ENCODE measurements around the gene GRAMD1C. TPM values are rescaled to one million over a fixed set of nuclear protein-coding genes. Genes with fewer than 3 reads are reported as not detected.

GRAMD1C gene
- total and polyA plus RNA-seq, 2 donors (not counting 3 experiments of a cell fraction or from before 2014, with no cell fraction given) = 7.0 to 24.0 TPM

DNA sequence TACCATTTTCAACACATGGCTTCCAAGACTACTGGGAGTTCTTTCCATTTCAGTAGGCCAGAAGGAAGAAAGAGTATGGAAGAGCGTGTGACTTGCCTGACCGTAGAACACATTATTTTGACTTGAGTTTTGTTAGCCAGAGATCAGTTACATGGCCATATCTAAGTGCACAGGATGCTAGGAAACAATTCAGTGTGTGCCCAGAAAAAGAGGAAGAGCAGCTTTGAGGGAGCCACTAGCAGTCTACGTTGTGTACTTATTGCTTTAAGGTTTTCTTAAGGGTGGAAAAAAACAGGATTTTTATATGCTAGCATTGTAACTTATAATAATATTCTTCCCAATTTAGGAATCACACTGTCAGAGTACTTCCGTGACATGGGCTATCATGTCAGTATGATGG is 44.1 kb upstream of the GRAMD1C start:
- no peaks in the 10 kb centered on the region for H3K9me3 ChIP-seq (replicated peaks; ENCODE audit: control insufficient read depth, insufficient read depth, low read length)
- no peak overlapping the region for H3K27ac ChIP-seq (ENCODE audit: insufficient read depth, low read depth, low read length)
- no peaks in the 10 kb centered on the region for H3K79me2 ChIP-seq (ENCODE audit: control insufficient read depth, insufficient read depth, low read length)
- no peaks in the 10 kb centered on the region for H4K20me1 ChIP-seq (replicated peaks; ENCODE audit: control insufficient read depth, extremely low read depth, insufficient read depth, low read length)
- no peak overlapping the region for H3K4me2 ChIP-seq (ENCODE audit: insufficient read depth, low read length)
- TF ChIP-seq POLR2A (IDR thresholded peaks at IDR 0.05; ENCODE audit: low read depth, low read length) = no peak
- TF ChIP-seq EZH2 (IDR thresholded peaks at IDR 0.05; ENCODE audit: borderline replicate concordance, low read depth, low read length, severe bottlenecking) = no peak
- no peak for TF ChIP-seq FOS (IDR thresholded peaks at IDR 0.05; ENCODE audit: borderline replicate concordance, insufficient read depth, low read length)
- TF ChIP-seq, protein P1, sequence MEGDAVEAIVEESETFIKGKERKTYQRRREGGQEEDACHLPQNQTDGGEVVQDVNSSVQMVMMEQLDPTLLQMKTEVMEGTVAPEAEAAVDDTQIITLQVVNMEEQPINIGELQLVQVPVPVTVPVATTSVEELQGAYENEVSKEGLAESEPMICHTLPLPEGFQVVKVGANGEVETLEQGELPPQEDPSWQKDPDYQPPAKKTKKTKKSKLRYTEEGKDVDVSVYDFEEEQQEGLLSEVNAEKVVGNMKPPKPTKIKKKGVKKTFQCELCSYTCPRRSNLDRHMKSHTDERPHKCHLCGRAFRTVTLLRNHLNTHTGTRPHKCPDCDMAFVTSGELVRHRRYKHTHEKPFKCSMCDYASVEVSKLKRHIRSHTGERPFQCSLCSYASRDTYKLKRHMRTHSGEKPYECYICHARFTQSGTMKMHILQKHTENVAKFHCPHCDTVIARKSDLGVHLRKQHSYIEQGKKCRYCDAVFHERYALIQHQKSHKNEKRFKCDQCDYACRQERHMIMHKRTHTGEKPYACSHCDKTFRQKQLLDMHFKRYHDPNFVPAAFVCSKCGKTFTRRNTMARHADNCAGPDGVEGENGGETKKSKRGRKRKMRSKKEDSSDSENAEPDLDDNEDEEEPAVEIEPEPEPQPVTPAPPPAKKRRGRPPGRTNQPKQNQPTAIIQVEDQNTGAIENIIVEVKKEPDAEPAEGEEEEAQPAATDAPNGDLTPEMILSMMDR (IDR thresholded peaks at IDR 0.05; ENCODE audit: extremely low read depth in 1 of 2, insufficient read depth in 1 of 2, low read depth in 1 of 2, low read length in 2 of 2) = no peak
- TF ChIP-seq GATA2 (IDR thresholded peaks at IDR 0.05; ENCODE audit: insufficient read depth, insufficient read length, low read depth, low read length) = no peak
- no peak for TF ChIP-seq JUN (IDR thresholded peaks at IDR 0.05; ENCODE audit: borderline replicate concordance, insufficient read depth, insufficient read length, low read depth)
- no peak for TF ChIP-seq POLR2AphosphoS5 (IDR thresholded peaks at IDR 0.05; ENCODE audit: insufficient read depth, low read depth, low read length)
- TF ChIP-seq, protein P2, sequence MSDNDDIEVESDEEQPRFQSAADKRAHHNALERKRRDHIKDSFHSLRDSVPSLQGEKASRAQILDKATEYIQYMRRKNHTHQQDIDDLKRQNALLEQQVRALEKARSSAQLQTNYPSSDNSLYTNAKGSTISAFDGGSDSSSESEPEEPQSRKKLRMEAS (IDR thresholded peaks at IDR 0.05; ENCODE audit: insufficient read depth, insufficient read length) = no peak
- TF ChIP-seq MYC (IDR thresholded peaks at IDR 0.05; ENCODE audit: low read depth, low read length) = no peak
- FAIRE-seq (no peak), DNase-seq (ENCODE audit: low read depth, low spot score) (no peak)
- H3K4me3 ChIP-seq (replicated peaks in 1 of 3; ENCODE audit: insufficient read depth in 1 of 3, low read depth in 1 of 3, low read length in 3 of 3) = no peak overlapping the region
- H2AFZ ChIP-seq (ENCODE audit: low read depth, low read length) = no peak overlapping the region
- ChIA-PET POLR2A (no interaction called here), CTCF (interaction anchor here (1.2 to 1.6 kb wide), 2 partner anchors 44 to 50 kb away, joined by 4 to 7 read pairs; partner anchors contain the start of gene GRAMD1C)
- peaks cover 21% of the 10 kb centered on the region for H3K4me1 ChIP-seq (ENCODE audit: control insufficient read depth, extremely low read depth, insufficient read depth, low read length)
- no peak overlapping the region for H3K9ac ChIP-seq (replicated peaks; ENCODE audit: extremely low read depth, insufficient read depth, low read length)
- intact Hi-C loops (cut with micrococcal nuclease) (no loop called here), dilution Hi-C loops (cut with MboI; ENCODE audit: extremely low pct_ligation_motif_present, low sequenced_read_pairs) (no loop called here)
- H3K9me1 ChIP-seq (replicated peaks; ENCODE audit: control insufficient read depth, extremely low read depth, insufficient read depth, low read length) = no peaks in the 10 kb centered on the region
- peaks cover 5 to 7% of the 10 kb centered on the region in 2 experiments for H3K36me3 ChIP-seq (ENCODE audit: control insufficient read depth in 2 of 2, extremely low read depth in 1 of 2, insufficient read depth in 2 of 2, low read length in 2 of 2)
- BruUV-seq (replicated peaks) = no TSS peak
- H3K27me3 ChIP-seq (ENCODE audit: control insufficient read depth in 2 of 2, insufficient read depth in 2 of 2, low read length in 2 of 2) = no peaks in the 10 kb centered on the region

Data from endothelial cell of umbilical vein (primary cell).